GM03348 (cell line): ENCODE measurements around the gene SPDEF.

Experiments used
- DNase-seq: peaks from one replicate; pipeline ENCODE4 v3.0.0; 2012; ENCODE audit warnings: low spot score

Gene SPDEF

DNA sequence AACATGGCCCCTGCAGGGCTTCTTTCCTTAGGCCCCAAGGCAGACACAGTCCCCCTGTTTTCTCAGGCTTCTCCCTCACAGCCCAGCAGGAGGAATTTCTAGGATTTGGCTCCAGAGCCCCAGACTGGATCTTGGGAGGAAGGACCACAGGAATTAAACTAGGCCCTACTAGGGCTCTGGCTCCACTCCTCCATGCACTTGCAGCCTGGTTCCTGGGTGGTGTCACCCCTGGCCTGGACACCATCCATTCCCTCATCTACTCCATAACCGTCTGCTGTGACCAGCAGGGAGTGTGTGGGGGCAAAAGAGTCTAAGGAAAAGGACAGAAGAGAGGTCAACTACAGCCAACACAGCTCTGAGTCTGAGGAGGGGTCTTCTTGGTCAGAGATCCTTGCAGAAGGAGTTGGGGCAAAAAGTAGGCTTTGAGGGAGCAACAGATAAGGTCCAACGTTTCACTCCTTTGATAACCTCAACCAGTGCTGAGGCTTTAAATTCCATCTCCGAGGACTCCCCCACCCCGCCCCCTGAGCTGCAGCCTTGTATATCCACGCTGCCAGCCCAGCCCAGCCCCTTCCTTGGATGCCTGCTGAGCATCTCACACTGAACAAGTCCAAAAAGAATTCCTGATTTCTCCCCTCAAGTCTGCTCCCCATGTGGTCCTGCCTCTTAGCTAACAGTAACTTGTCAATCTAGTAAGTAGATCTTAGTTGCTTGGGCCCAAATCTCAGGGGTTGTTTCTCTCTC is 27.9 kb upstream of the SPDEF start:
- DNase-seq = no peak

DNA sequence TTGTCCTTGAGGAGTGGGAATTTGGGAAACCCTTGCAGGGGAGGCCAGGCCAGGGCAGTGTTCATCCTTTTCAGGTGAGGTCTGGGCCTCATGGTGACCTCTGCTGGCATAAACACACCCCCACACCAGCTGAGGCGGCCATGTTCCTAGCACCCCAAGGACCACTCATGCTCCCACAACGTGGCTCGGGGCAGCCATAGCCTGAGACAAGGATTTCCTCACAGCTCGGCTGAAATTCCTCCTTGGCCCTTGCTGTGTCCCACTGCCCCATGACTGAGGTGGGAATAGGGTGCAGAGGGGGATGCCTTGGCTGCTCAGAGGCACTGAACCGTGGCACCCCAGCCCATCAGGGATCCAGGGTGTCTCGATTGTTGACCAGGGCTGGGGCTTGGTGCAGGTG is 27.3 kb upstream of the SPDEF start:
- no peak for DNase-seq

- no peak for DNase-seq
Observed at GRCh38 chr6:34581561-34581920, 25.4 kb upstream of the SPDEF start.

GRCh38 chr6:34580707-34581560 is 24.8 kb upstream of the SPDEF start:
- DNase-seq = no peak

- no peak for DNase-seq
Observed at GRCh38 chr6:34578445-34579262, 22.5 kb upstream of the SPDEF start.

DNA sequence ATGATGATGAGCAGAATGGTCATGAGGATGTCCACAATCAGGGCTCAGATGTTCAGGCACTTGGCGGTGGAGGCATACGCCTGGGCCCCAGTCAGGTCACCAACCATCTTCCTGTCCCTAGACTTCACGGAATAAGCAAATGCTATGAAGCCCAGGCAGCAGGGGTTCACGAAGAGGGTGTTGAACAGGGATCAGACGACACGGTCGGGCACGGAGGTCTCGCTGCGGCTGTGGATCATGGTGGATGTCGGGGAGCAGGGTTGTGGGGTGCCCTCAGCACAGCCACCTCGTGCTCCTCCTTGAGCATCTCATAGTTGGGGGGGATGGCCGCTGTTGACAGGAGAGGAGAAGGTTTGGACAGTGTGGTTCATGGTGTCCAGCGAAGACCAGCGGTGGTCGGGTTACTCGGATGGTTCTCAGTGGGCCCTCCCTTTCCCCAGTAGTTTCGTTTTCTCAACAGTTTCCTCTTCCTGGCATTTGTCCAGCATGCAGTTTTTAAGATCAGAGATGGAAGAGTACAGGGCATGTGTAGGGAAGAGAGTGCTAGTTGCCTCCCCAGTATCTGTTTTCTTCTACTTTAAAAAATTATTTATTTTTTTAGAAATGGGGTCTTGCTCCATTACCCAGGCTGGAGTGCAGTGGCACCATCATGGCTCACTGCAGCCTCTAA is 20.3 kb upstream of the SPDEF start:
- no peak for DNase-seq

- DNase-seq = no peak
Observed at GRCh38 chr6:34575326-34575725, 19.2 kb upstream of the SPDEF start.

DNA sequence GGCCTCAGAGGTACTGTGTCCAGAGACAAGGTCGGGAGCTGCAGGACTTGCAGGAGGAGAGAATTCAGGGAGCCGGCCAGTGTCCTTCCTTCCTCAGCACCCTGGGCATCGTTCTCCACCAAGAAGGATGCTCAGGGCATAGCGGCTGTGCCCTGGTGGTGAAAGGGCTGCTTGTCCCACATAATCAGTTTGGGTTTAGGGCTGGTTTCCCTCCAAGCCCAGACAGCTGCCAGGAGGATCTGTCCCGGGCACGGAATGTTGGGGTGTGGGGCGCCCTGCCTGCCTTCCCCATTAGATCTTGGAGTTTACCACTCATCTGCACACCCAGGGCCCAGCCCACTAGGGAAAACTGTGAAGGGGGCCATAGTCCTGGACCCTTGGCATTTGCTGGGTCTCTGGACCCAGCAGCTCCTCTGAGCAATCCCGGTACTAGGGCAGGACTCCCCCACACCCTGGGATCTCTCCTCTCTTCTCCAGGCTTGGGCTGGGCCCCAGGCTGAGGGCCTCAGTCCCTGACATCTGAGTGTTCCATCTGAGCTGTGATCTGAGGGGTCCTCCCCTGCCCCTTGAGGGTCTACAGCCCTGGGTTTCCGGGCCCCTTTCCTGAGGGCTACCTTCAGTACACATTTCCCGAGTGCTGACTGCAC is 18.6 kb upstream of the SPDEF start:
- DNase-seq = no peak

GRCh38 chr6:34573567-34574183 is 17.5 kb upstream of the SPDEF start:
- no peak for DNase-seq

- DNase-seq = no peak
Observed at GRCh38 chr6:34572585-34572984, 16.5 kb upstream of the SPDEF start.

GRCh38 chr6:34572021-34572420 is 15.9 kb upstream of the SPDEF start:
- no peak for DNase-seq

DNA sequence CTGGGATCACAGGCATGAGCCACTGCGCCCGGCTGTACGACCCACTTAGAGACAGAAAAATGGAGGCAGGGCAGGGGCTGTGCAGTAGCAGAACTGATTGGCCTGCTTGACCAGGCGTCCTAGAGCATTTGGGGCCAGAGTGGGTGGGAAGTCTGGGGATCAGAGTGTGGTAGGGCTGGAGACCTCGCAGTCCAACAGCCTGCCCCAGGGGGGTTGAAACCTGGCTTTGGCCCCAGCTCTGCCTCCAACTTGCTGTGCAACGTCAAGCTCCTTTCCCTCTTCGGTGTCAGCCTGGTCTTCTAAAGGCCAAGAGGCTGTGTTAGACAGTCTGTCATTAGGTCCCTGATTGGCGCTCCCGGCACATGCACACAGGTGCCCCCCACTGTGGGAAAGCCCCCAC is 15.3 kb upstream of the SPDEF start:
- no peak for DNase-seq

DNA sequence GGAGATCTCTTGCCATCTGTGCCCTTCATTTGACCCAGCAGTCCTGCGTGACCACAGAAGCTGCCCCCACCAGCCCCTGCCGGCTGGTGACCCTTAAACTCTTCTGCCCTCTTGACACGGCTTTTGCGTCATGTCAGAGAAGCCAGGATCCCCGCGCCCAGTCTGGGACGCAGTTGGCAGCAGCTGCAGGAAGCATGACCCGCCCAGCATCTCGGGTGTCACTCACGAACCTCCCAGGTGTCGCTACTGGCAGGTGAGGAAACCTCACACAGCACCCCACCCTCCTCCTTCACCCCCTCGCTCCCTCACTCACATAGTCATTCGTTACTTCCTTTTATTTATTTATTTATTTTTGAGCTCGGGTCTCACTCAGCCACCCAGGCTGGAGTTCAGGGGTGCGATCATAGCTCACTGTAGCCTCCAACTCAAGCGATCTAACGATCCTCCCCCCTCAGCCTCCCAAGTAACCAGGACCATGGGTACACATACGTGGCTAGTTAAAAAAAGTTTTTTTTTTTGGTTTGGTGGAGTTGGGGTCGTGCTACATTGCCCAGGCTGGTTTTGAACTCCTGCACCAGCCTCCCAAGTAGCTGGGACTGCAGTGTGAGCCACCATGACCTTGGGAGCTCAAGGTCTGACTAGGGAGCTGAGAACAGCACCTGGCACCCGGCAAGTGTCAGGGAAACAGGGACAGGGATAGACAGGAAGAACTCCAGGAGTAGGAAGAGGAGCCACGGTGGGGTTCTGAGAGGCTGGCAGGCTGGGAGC is 14.1 kb upstream of the SPDEF start:
- no peak for DNase-seq

- DNase-seq = no peak
Observed at GRCh38 chr6:34569361-34569973, 13.3 kb upstream of the SPDEF start.

- no peak for DNase-seq
Observed at GRCh38 chr6:34568341-34569201, 12.4 kb upstream of the SPDEF start.

GRCh38 chr6:34566830-34567546 is 10.9 kb upstream of the SPDEF start:
- DNase-seq = no peak

- no peak for DNase-seq
Observed at GRCh38 chr6:34565722-34566137, 9.6 kb upstream of the SPDEF start.

DNA sequence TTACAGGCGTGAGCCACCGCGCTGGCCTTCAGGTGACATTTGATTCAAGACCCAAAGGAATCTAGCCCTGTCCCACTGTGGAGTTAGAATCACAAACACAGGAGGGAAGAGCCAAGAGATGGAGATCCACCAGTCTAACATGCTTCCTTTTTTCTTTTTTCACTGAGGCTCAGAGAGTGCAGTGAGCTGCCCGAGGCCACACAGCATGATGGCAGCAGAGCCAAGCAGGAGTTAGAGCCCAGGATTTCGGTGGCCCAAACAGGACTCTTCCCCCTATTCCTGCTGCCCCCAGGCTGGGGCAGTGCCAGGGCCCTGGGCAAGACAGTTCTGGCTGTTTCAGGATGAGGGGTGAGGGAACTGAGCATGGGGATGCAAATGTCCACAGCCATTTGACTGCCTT is 8.1 kb upstream of the SPDEF start:
- DNase-seq = no peak
